Measurements from ENCODE around the gene ZNF333.

- TF ChIP-seq POLR2A (IDR thresholded peaks at IDR 0.05): no peak
- TF ChIP-seq CTCF (IDR thresholded peaks at IDR 0.05): no peak
Observed at GRCh38 chr19:14735915-14736314, 46.1 kb downstream of the ZNF333 start.
